NT2/D1 (cell line): ENCODE results near the gene COL23A1.

Source experiments
- SUZ12 ChIP-seq: IDR thresholded peaks from 2 replicates; pipeline ENCODE4 v1.6.1; 2011; ENCODE audit not compliant: insufficient read length, insufficient read depth; ENCODE audit errors: extremely low read depth
- YY1 ChIP-seq: IDR thresholded peaks from 2 replicates; pipeline ENCODE4 v1.6.1; 2011; ENCODE audit not compliant: insufficient read length, insufficient read depth
- ZNF274 ChIP-seq: IDR thresholded peaks from 2 replicates; pipeline ENCODE4 v1.6.1; 2011; ENCODE audit warnings: mild to moderate bottlenecking, low read depth, low read length

GRCh38 chr5:178341091-178341850 lies 248.9 kb downstream of the COL23A1 start:
- no peak for TF ChIP-seq YY1
- TF ChIP-seq ZNF274, result no peak
- TF ChIP-seq SUZ12, result no peak
